ENCODE measurements around the gene IER5. TPM values are rescaled to one million over a fixed set of nuclear protein-coding genes. Genes with fewer than 3 reads are reported as not detected.
A peak's percentile ranks its signal among the peaks of the same experiment; 100 is the strongest.

IER5 gene
- total RNA-seq, 1 donor: 41.2 TPM

DNA sequence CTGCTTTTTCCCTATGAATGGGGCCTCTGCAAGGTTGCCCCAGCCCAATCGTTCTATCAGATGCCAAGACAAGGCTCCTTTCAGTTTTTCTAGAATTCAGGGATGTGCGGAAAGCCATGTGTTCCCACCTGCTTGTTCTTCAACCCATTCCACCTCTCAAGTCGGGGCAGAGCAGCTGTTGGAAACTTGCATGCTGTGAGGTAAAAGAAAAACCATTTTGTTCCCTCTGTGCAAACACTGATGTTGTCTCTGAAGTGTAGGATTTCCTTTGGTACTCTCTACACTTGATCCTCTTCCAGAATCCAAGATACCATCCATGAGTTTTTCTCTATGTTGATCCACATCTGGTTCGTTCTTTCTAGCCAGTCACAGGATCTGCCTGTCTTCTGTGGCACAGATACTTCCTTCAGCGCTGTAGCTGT, 7.3 kb downstream of the IER5 start:
- no peak for DNase-seq (ENCODE audit: low read depth in 2 of 3, low spot score in 2 of 3)

DNA sequence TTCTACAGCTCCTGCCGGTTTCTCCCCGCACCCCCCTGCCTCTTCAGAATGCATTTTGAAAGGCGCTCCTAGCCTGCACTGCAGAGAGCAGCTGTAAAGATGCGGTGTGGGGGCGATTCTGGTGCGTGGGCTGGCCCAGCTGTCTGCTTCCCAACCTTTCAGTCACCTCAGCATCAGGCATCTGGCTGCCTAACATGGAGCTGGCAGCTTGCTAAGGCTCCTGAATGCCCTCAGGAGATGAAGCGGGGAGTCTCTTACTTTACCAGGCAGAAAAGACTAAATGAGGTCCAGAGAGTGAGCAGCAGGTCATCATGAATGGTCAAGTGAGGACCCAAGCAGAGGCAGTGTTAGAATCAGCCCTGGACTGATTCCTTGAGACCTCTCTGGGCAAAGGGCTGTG, 8.7 kb downstream of the IER5 start:
- no peak for DNase-seq (ENCODE audit: low read depth in 2 of 3, low spot score in 2 of 3)

DNA sequence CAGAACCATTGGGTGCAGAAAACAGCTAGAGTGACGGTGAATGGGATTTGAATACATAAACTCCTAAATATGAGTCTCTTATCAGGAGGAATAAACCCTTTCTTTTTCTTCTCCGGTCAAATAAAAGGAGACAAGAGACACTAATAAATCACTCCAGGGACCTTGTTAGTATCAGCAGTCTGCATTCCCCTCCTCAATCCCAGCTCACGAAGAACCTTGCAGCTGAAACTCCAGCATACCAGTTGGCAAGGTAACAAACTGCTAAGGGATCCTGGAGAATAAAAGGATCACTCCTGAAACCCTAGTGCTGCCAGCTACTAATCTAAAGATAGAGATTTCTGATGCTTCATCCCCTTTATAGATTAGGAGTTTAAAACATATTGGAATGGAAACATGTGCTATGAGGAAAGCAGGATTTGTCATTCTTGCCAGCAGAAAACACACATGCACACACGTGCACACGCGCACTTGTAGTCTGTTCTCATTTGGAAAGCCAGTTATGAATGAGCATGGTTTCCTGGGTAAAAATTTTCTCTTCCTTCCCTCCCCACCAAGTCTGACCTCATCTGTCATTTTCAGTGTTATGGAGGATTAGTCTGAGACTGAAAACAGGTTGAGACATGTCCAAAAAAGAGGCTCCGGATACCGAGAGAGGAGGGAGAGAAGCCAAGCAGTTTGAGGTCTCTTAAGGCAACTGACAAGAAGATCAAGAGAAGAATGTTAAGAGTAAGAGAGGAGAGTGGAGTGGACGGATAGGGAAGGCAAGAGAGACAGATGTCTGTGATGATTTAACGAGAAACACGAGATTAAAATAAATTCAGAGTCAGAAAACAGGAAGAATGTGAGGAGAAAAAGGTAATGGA, 10.9 kb downstream of the IER5 start:
- DNase-seq (ENCODE audit: low read depth in 2 of 3, low spot score in 2 of 3): peak in 1 of 3 donors; percentile 40

DNA sequence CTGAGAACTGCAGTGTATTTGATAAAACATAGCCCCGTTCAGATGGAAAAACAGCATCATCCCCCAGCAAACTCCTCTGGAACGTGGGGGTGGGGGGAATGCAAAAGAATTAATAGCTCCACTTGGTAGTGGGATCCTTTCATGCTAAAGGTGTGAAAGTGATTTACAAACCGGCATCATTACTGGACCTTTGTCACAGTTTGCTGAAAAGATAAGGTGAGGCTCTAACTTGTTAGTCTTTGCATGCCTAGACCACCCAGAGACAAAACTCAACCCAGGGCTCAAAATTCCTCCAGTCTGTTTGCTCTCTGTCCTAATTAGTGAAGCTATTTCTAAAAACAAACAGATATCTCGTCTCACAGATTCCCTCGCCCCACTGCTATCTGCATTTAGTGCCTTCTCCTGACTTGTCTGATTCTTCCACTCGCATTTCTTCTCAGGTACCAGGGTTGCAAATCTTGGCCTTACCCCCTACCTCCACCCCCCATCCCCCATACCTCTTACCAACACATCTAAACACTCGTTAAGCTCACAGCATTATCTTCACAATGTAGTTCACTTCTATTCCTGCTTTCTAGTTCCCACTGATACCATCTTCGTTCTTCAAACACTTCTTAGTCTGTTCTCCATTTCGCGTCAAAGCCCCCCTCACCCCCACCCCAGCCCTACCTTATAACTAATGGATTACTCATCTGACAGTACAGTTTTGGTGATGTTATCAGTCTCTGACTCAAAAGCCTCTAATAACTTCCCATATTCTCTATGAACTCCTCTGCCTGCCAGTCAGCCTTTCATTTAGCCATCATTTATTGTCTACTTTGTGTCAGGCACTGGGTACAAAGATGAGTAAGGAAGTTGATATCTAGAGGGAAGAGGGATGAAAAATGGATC, 11.8 kb downstream of the IER5 start:
- peak in 2 of 3 donors; percentile 29 to 30 for DNase-seq (ENCODE audit: low read depth in 2 of 3, low spot score in 2 of 3)

DNA sequence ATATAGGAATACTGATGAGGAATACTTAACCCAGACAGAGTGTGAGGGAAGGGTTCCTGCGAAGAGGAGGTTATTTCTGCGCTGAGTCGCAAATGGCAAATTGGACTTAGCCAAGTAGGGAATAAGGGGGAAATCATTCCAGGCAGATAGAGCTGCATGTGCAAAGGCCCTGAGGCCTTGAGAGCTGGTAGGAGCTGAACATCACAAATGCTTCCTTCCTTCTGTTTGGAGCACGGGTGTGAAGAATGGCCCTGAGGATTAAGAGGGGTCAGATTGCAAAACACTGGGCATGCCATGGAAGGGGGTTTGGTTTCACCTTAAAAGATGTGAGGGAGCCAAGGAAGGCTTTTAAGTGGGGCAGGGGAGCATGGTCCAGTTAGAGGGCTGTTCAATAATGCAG, 12.4 kb downstream of the IER5 start:
- no peak for DNase-seq (ENCODE audit: low read depth in 2 of 3, low spot score in 2 of 3)

DNA sequence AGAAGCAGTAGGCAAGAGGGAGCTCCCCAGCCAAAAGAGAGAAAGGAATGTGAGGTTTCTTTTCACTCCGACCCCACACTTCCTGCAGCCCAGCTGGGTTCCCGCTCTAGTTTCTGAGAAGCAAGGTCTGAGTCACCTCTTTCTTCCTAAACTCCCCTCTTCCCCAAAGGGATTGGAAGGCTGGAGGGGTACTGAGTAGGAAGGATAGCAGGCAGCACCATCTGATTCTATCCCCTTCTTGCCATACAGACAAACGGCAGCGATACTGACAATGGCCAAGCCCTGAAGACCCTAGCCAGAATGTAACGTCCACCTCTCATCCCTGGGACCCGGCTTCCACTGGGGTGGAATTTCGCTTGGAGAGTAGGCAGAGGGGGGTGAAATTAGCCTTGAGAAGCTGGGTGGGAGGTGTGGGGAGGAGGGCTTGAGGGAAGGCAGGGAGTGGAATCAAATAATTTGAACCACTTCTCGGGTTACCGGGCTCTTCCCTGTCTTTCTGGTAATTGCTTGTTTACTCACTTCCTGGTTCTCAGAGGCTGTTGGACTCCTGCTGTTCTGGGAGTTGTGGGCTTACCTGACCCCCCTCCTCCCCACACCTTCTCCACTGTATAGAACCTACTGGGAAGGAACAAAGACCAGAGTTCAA, 13.2 kb downstream of the IER5 start:
- no peak for DNase-seq (ENCODE audit: low read depth in 2 of 3, low spot score in 2 of 3)

DNA sequence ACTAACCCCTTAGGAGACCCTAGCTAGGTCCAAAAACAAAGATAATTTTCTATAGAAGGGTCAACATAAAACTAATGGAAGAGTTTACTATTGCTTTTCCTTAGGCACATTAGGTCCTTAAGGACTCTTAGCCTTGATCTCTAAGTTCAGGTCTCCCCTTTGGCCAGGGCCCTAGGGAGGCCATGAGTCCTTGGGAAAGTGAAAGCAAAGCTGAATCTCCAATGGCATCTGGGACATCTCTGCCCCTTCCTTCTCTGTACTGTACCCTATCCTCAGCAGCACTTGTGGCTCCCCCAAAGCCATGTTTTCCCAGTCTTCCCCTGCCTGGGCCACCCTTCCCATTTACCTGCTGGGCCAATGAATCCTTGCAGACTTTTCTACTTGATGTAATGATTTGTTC, 14.3 kb downstream of the IER5 start:
- no peak for DNase-seq (ENCODE audit: low read depth in 2 of 3, low spot score in 2 of 3)

DNA sequence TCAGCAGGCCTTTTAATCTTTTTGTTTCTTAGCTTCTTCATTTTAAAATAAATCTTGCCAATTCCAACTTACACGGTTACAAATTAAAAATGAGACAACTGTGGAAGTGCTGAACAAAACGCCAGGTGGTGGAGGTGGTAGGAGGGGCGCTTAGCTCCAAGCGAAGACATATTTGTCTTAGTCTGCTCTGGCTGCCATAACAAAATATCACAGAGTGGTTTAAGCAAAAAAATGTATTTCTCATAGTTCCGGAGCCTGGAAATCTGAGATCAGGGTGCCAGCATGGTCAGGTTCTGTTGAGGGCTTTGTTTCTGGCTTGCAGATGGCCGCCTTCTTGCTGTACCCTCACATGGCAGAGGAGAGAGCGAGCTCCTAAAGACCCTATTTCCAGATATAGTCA, 14.9 kb downstream of the IER5 start:
- no peak for DNase-seq (ENCODE audit: low read depth in 2 of 3, low spot score in 2 of 3)

DNA sequence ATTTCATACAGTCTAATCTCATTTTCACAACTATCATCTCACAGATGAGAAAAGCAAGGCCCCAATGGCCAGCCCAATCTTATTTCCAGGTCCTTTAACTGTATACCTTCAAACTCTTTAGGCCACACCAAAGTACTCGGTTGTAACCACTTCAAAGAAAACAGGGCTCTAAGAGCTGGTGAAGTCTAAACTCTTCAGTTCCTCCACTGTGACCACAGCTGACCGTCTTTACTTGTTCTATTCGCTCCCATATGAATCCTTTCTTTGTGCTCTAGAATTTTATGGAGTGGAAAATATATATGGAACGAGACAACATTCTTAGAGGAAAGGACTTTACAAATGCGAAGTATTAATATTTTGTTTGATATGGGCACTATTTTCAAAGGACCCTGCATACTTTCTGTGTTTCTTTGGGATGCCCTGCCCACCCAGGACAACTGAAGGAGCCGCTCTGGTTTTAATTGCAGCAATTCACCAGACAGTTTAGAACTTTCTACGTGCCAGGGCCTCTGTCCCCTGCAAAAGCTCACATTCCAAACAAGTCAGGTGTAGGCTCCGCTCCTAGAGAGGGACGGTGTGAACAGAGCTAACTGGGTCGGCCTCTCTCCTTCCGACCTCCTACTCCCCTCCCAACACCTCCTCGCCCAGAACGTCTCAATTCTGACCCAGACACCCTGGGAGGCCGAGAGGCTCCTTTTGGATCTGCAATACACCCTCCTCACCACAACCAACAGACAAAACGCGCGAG, 15.7 kb downstream of the IER5 start:
- DNase-seq (ENCODE audit: low read depth in 2 of 3, low spot score in 2 of 3): no peak

DNA sequence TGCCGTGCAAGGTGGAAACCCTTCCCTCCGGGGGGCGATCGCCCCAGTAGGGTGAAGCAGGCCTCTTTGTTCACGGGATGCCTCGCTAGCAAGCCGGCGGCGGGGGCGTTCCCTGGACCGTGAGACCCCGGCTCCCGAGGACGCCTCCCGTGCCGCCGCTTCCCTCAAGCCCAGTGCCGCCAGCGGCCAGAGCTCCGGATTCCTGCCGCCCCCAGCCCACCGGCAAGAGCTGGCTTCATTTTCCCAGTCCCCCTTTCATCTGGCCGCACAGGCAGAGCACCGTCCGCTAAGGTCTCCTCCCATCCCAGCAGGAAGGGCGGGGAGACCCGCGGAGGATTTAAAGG, 16.3 kb downstream of the IER5 start:
- peak in 2 of 3 donors; percentile 42 to 66 for DNase-seq (ENCODE audit: low read depth in 2 of 3, low spot score in 2 of 3)

DNA sequence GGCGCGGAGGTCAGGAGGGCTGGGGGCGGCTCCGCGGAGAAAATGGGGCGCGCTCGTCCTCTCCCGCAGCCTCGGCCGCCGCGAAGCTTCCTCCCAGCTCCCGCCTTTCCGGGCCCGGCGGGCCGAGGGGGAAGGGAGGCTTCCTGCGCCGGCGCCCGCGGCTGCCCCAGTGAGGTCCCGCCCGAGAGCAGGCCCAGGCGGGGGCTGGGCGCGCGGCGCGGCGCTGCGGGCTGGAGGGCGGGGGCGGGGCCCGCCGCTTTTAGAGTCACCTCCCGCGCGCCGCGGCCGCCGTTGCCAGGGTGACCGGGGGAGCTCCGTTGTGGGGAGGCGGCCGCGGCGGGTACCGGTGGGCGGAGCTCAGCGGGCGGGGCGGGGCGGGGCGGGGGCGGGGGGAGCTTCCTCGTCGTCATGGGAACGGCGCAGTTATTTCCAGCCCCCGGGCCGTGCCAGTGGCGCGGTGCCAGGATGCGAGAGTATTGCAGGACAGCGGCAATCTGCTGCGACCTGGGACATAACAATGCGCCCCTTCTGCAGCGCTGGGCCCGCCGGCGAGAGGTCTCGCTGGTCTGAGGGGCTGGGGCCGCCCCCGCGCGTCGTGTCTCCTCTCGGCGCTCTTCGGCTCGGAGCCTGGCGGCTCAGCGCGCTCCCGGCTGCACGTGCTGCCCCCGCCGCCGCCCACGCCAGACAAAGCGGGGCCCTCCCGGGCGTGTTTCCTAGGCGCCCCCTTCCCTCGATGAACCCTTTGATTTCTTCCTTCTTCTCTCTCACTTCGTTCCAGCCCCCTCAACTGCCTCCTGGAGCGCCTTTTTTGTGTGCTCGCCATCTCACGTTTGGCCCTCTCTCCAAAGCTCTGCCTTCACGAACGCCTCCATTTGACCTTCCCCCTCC, 16.9 kb downstream of the IER5 start:
- peak; percentile 87 to 90 (median 88) for DNase-seq (ENCODE audit: low read depth in 2 of 3, low spot score in 2 of 3)

DNA sequence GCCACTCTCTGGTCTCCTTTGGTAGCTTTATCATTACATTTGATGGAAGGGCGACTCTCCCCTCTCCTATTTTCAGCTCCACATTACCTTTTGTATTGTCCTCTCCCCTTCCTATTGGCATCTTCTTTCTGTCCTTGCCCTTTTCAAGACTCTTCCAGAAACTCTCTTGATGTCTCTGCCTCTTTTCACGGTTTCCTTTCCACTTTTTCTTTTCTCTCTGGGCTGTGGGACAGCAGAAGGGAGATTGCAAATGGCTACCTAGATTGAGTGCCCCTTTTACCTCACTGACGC, 17.5 kb downstream of the IER5 start:
- no peak for DNase-seq (ENCODE audit: low read depth in 2 of 3, low spot score in 2 of 3)

DNA sequence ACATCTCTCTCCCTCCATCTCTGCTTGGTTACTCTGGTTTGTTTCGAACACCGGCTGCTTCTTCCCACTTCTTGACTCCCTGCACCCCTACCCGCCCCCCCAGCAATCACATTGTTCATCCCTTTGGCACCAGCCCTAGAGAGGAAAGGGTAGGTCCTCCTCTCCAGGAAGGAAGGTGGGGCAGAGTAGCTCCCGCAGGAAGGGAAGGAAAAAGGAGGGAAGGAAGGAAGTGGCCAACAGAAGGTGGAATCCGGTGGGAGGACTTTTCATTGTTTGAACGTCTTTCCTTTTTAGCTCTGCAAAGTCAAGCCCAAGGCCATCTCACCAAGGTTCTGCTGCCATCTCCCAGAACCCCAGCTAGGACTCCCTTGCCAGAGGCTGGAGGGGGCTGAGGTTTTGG, 18.0 kb downstream of the IER5 start:
- no peak for DNase-seq (ENCODE audit: low read depth in 2 of 3, low spot score in 2 of 3)

DNA sequence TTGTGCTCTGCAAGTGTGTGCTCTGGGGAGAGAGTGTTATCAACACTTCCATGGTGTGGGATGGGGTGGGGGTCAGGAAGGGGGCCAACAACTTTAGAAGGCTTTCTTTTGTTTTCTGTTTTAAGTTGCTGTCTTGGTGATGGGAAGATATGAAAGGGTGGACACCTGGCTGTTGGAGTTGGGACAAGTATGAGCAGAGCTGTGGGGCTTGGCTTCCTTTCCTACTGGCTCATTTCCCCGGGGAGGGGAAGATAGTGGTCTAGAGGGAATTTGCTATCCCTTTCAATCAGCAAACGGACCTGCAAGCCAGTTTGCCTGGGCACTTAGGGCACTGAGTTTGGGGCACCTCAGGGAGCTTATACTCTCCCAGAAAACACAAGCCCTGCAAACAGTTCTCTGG, 19.2 kb downstream of the IER5 start:
- no peak for DNase-seq (ENCODE audit: low read depth in 2 of 3, low spot score in 2 of 3)

DNA sequence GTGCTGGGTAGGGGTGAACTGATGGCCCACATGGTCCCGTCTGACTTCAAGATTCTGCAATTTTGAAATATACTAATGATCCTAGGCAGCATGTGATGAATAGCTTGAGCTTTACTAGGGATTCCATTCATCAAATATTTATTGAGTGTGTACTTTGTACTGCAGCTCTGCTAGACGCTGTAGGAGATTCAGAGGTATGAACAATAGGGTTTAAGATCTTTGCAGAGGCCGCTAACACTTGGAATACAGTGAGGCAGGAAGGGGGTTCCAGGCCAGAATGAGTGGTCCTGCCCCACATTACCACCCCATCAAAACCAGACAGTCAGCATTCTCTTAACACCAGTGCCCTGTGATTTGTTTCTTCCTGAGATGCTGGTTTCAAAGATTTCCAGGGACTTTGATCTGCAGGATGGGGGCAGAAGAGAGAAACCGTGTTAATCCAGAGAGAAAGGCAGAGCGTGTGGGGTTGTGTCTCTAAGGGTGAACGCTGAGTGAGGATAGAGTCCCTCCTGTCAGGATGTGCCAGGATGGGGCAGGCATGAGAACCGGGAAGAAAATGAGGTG, 19.9 kb downstream of the IER5 start:
- DNase-seq (ENCODE audit: low read depth in 2 of 3, low spot score in 2 of 3): no peak

DNA sequence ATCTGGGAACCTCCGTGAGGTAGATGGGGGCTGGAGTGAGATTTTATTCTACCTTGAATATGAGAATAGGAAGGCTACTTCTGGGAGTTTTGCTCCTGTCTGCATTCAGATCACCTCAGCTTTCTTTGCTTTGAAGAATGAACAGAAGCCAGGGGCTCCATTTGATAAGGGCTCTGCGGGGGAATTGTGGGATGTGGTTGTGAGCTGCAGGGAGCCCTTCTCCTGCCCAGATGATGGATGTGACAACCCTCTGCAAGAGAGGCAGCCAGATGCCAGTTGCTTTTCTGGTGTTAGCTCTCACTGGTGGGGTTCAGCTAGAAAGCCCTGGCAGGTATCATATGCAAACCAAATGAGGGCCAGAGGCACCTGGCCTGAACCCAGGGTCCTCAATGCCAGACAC, 21.5 kb downstream of the IER5 start:
- DNase-seq (ENCODE audit: low read depth in 2 of 3, low spot score in 2 of 3): peak in 1 of 3 donors; percentile 23

DNA sequence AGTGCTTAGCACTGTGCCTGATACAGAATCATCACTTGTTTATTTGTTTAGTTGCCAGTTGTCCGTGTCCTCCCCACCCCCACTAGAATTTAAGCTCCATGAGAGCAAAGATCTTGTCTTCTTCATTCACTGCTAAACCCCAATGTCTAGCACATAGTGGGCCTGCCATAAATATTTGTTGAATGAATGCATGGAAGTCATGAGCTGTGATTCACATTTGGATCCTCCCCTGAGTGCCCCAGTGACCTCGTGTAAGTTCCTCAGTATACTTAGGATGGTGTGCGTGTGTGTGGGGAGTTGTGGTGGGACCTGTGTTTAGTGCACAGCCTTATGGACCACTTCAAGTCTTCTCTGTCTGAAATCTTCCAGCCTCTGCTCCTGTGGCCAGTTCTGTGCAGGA, 23.1 kb downstream of the IER5 start:
- no peak for DNase-seq (ENCODE audit: low read depth in 2 of 3, low spot score in 2 of 3)

DNA sequence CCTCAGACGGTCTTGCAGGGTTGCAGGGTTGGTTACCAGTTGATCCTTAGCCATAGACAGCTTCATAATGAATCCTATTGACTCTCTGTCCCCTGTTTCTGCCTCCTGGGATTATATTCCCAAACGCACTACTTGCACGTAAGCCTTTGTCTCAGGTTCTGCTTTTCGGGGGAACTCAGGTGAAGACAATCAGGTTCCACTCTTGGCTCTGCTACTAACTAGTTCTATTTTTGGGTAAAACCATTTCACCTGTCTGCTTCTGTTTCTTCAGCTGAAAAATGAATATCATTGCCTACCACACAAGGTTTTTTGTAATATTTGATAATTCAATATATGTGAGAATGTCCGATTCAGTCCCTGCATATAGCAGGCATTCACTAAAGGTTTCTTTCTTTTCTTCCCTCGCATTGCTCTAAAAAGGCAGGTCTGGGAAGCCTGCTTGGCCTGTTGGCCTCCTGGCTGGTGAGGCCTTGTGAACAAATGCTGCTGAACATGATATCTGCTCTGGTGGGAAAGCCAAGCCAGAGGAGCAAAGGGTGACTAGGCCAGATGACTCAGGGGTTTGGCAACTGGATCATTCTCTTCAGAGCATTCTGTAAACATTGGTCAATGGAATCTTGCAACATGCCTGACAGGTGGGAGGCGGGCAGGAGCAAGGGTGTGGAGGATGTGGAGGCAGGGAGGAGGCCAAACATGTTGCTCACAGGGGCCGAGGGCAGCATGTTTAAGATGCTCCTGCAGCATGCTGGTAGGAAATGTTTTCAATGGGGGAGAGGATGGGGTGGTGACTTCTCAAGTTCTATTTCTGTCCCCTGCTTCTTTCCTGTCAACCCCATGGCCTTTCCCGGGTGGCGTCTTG, 23.8 kb downstream of the IER5 start:
- no peak for DNase-seq (ENCODE audit: low read depth in 2 of 3, low spot score in 2 of 3)
